DLD1 (cell line): ENCODE data around the gene COQ8B.
"Not testable (repeated sequence)": the region's sequence is repeated elsewhere in the genome, so short reads cannot be mapped to it uniquely, and the experiment has no call there.

Source experiments
- in situ Hi-C: cut with HindIII; loops from 2 replicates; pipeline ENCODE4 v1.10.0; 2017; ENCODE audit warnings: low sequenced_read_pairs

The COQ8B gene

GRCh38 chr19:40742477-40742876, 25.8 kb upstream of the COQ8B start:
- in situ Hi-C loops: no loop called here

GRCh38 chr19:40741527-40742390, 25.1 kb upstream of the COQ8B start:
- in situ Hi-C loops: no loop called here

- in situ Hi-C loops: no loop called here
Measured at GRCh38 chr19:40740747-40741146, 24.1 kb upstream of the COQ8B start.

GRCh38 chr19:40739871-40740703, 23.4 kb upstream of the COQ8B start:
- in situ Hi-C loops: no loop called here

- in situ Hi-C loops: no loop called here
Measured at GRCh38 chr19:40739030-40739839, 22.5 kb upstream of the COQ8B start.

GRCh38 chr19:40737102-40737644, 20.5 kb upstream of the COQ8B start:
- in situ Hi-C loops: no loop called here

GRCh38 chr19:40736661-40737060, 20.0 kb upstream of the COQ8B start:
- in situ Hi-C loops: no loop called here

GRCh38 chr19:40735013-40735771, 18.5 kb upstream of the COQ8B start:
- in situ Hi-C loops: no loop called here

- in situ Hi-C loops: no loop called here
Measured at GRCh38 chr19:40733149-40733548, 16.5 kb upstream of the COQ8B start.

GRCh38 chr19:40732304-40732703, 15.6 kb upstream of the COQ8B start:
- in situ Hi-C loops: not testable (repeated sequence)

GRCh38 chr19:40730065-40730464, 13.4 kb upstream of the COQ8B start:
- in situ Hi-C loops: not testable (repeated sequence)

- in situ Hi-C loops: no loop called here
Measured at GRCh38 chr19:40726279-40726678, 9.6 kb upstream of the COQ8B start.

GRCh38 chr19:40724855-40725254, 8.2 kb upstream of the COQ8B start:
- in situ Hi-C loops: no loop called here

GRCh38 chr19:40724315-40724714, 7.6 kb upstream of the COQ8B start:
- in situ Hi-C loops: no loop called here

- in situ Hi-C loops: no loop called here
Measured at GRCh38 chr19:40723661-40724254, 7.1 kb upstream of the COQ8B start.

- in situ Hi-C loops: no loop called here
Measured at GRCh38 chr19:40721936-40722661, 5.4 kb upstream of the COQ8B start.

GRCh38 chr19:40721140-40721486, 4.4 kb upstream of the COQ8B start:
- in situ Hi-C loops: no loop called here

- in situ Hi-C loops: no loop called here
Measured at GRCh38 chr19:40719414-40719894, 2.8 kb upstream of the COQ8B start.

- in situ Hi-C loops: no loop called here
Measured at GRCh38 chr19:40718774-40719391, 2.2 kb upstream of the COQ8B start.
